ENCODE data around the gene FAM124A.

Gene FAM124A

GRCh38 chr13:51318876-51319275, 96.7 kb downstream of the FAM124A start:
- in situ Hi-C loops (cut with HindIII; ENCODE audit: low pct_unique_long_range_greater_than_20kb, low sequenced_read_pairs), result no loop called here
- no peak for TF ChIP-seq JUND (IDR thresholded peaks at IDR 0.05; ENCODE audit: low read depth)
- peak in 1 of 2 experiments; percentile 3 for DNase-seq (ENCODE audit: low read depth in 1 of 2, low spot score in 1 of 2)

GRCh38 chr13:51321836-51322235, 99.6 kb downstream of the FAM124A start:
- in situ Hi-C loops (cut with HindIII; ENCODE audit: low pct_unique_long_range_greater_than_20kb, low sequenced_read_pairs), result no loop called here
- no peak for DNase-seq (ENCODE audit: low read depth in 1 of 2, low spot score in 1 of 2)
- TF ChIP-seq JUND (IDR thresholded peaks at IDR 0.05; ENCODE audit: low read depth), result no peak

GRCh38 chr13:51322826-51323225, 100.6 kb downstream of the FAM124A start:
- DNase-seq (ENCODE audit: low read depth in 1 of 2, low spot score in 1 of 2), result no peak
- in situ Hi-C loops (cut with HindIII; ENCODE audit: low pct_unique_long_range_greater_than_20kb, low sequenced_read_pairs), result no loop called here
- TF ChIP-seq JUND (IDR thresholded peaks at IDR 0.05; ENCODE audit: low read depth), result no peak

- DNase-seq (ENCODE audit: low read depth in 1 of 2, low spot score in 1 of 2), result peak in 1 of 2 experiments; percentile 10
- TF ChIP-seq JUND (IDR thresholded peaks at IDR 0.05; ENCODE audit: low read depth), result no peak
- in situ Hi-C loops (cut with HindIII; ENCODE audit: low pct_unique_long_range_greater_than_20kb, low sequenced_read_pairs), result no loop called here
These were observed 101.8 kb downstream of the FAM124A start for GRCh38 chr13:51323824-51324511.

GRCh38 chr13:51324714-51325420, 102.7 kb downstream of the FAM124A start:
- in situ Hi-C loops (cut with HindIII; ENCODE audit: low pct_unique_long_range_greater_than_20kb, low sequenced_read_pairs), result no loop called here
- no peak for TF ChIP-seq JUND (IDR thresholded peaks at IDR 0.05; ENCODE audit: low read depth)
- DNase-seq (ENCODE audit: low read depth in 1 of 2, low spot score in 1 of 2), result no peak

- no peak for TF ChIP-seq JUND (IDR thresholded peaks at IDR 0.05; ENCODE audit: low read depth)
- in situ Hi-C loops (cut with HindIII; ENCODE audit: low pct_unique_long_range_greater_than_20kb, low sequenced_read_pairs), result no loop called here
- DNase-seq (ENCODE audit: low read depth in 1 of 2, low spot score in 1 of 2), result no peak
These were observed 103.6 kb downstream of the FAM124A start for GRCh38 chr13:51325837-51326236.

GRCh38 chr13:51326777-51327176, 104.6 kb downstream of the FAM124A start:
- in situ Hi-C loops (cut with HindIII; ENCODE audit: low pct_unique_long_range_greater_than_20kb, low sequenced_read_pairs), result no loop called here
- no peak for TF ChIP-seq JUND (IDR thresholded peaks at IDR 0.05; ENCODE audit: low read depth)
- no peak for DNase-seq (ENCODE audit: low read depth in 1 of 2, low spot score in 1 of 2)

GRCh38 chr13:51327961-51328360, 105.8 kb downstream of the FAM124A start:
- DNase-seq (ENCODE audit: low read depth in 1 of 2, low spot score in 1 of 2), result no peak
- in situ Hi-C loops (cut with HindIII; ENCODE audit: low pct_unique_long_range_greater_than_20kb, low sequenced_read_pairs), result no loop called here
- TF ChIP-seq JUND (IDR thresholded peaks at IDR 0.05; ENCODE audit: low read depth), result no peak

- DNase-seq (ENCODE audit: low read depth in 1 of 2, low spot score in 1 of 2), result no peak
- in situ Hi-C loops (cut with HindIII; ENCODE audit: low pct_unique_long_range_greater_than_20kb, low sequenced_read_pairs), result no loop called here
- no peak for TF ChIP-seq JUND (IDR thresholded peaks at IDR 0.05; ENCODE audit: low read depth)
These were observed 106.3 kb downstream of the FAM124A start for GRCh38 chr13:51328488-51328887.

- in situ Hi-C loops (cut with HindIII; ENCODE audit: low pct_unique_long_range_greater_than_20kb, low sequenced_read_pairs), result no loop called here
- DNase-seq (ENCODE audit: low read depth in 1 of 2, low spot score in 1 of 2), result no peak
- no peak for TF ChIP-seq JUND (IDR thresholded peaks at IDR 0.05; ENCODE audit: low read depth)
These were observed 107.4 kb downstream of the FAM124A start for GRCh38 chr13:51329606-51330005.

- no peak for TF ChIP-seq JUND (IDR thresholded peaks at IDR 0.05; ENCODE audit: low read depth)
- no peak for DNase-seq (ENCODE audit: low read depth in 1 of 2, low spot score in 1 of 2)
- in situ Hi-C loops (cut with HindIII; ENCODE audit: low pct_unique_long_range_greater_than_20kb, low sequenced_read_pairs), result no loop called here
These were observed 108.6 kb downstream of the FAM124A start for GRCh38 chr13:51330791-51331190.

- no peak for TF ChIP-seq JUND (IDR thresholded peaks at IDR 0.05; ENCODE audit: low read depth)
These were observed 109.2 kb downstream of the FAM124A start for GRCh38 chr13:51331354-51331861.

More at GRCh38 chr13:51331354-51331861, 109.2 kb downstream of the FAM124A start:
- DNase-seq (ENCODE audit: low read depth in 1 of 2, low spot score in 1 of 2), result no peak
- in situ Hi-C loops (cut with HindIII; ENCODE audit: low pct_unique_long_range_greater_than_20kb, low sequenced_read_pairs), result no loop called here
